K562 (cell line): ENCODE results near the gene SEMA3A. TPM values are rescaled to one million over a fixed set of nuclear protein-coding genes. Genes with fewer than 3 reads are reported as not detected.

Experiments used
- ATAC-seq: fragments of 200-7000 bp; cut with Tn5 transposase; 3 replicates; pipeline ENCODE4 v1.9.1; 2020; ENCODE audit warnings: moderate library complexity
- BruUV-seq: library from RNA; stranded (reverse); fragments of 400-500 nt; replicated peaks from 2 replicates; lab custom pipeline; 2021; lab: Mats Ljungman, UMichigan
- CTCF ChIA-PET: fragments of 300-600 bp; formaldehyde crosslinking; extraction: SDS; loops from one replicate; lab custom pipeline; 2021; ENCODE audit warnings: low intra/inter-chr PET ratio; lab: Yijun Ruan, JAX
- POLR2A ChIA-PET: fragments of 300-600, 350-650 bp; sonication (Branson Sonifier 250); formaldehyde crosslinking; extraction: SDS; loops from one replicate; lab custom pipeline; 2021; ENCODE audit warnings: antibody characterized with exemption, inconsistent platforms; lab: Yijun Ruan, JAX
- DNase-seq, 4 experiments: peaks; one replicate each; pipeline versions ENCODE4 v3.0.0 to v3.0.0-alpha.2; 2011 to 2018; ENCODE audit warnings: low spot score in 3 of 4, mixed read lengths in 3 of 4; ENCODE audit errors: extremely low read depth in 1 of 4
- FAIRE-seq: peaks from 2 replicates; lab custom pipeline; 2011; peaks lifted over from hg19 to GRCh38; lab: Jason Lieb, UNC
- H2AFZ ChIP-seq: 2 replicates; pipeline ENCODE4 v1.6.0; 2011; ENCODE audit warnings: low read depth, low read length, control low read depth, inconsistent platforms
- H3K27ac ChIP-seq: fragments of 200-600 bp; 3 replicates; pipeline ENCODE4 v1.8.0; 2011; ENCODE audit warnings: low read depth, mild to moderate bottlenecking, control low read depth, inconsistent platforms, low read length, moderate library complexity, mixed read lengths; ENCODE audit errors: extremely low read depth
- H3K27me3 ChIP-seq, 2 experiments: fragments of 300-600 bp in 1 of 2; 2 replicates in 1 of 2; 3 replicates in 1 of 2; pipeline versions ENCODE4 v1.6.0 to v1.8.0; 2011; ENCODE audit warnings: inconsistent platforms in 2 of 2, low read length in 2 of 2, mild to moderate bottlenecking in 1 of 2, mixed read lengths in 1 of 2, moderate library complexity in 1 of 2; ENCODE audit not compliant: control insufficient read depth in 2 of 2, insufficient read depth in 2 of 2
- H3K36me3 ChIP-seq: fragments of 300-600 bp; 3 replicates; pipeline ENCODE4 v1.8.0; 2011; ENCODE audit warnings: mild to moderate bottlenecking, low read length, inconsistent platforms; ENCODE audit not compliant: control insufficient read depth, insufficient read depth
- H3K4me1 ChIP-seq, 2 experiments: fragments of 200-600 bp in 1 of 2; replicated peaks in 1 of 2; 2 replicates in 1 of 2; 3 replicates in 1 of 2; pipeline versions ENCODE4 v1.5.1 to v1.8.0; 2011; ENCODE audit warnings: inconsistent platforms in 2 of 2, low read length in 2 of 2, mild to moderate bottlenecking in 1 of 2, mixed read lengths in 1 of 2, moderate library complexity in 1 of 2; ENCODE audit not compliant: control insufficient read depth in 2 of 2, insufficient read depth in 2 of 2
- H3K4me2 ChIP-seq: 2 replicates; pipeline ENCODE4 v1.6.1; 2011; ENCODE audit warnings: low read length, control low read depth, inconsistent platforms, mixed read lengths; ENCODE audit not compliant: insufficient read depth
- H3K4me3 ChIP-seq: fragments of 200-600 bp; sonication (generic), shearing (Covaris generic); 2 replicates; pipeline ENCODE4 v1.5.1; 2016; ENCODE audit warnings: control low read depth, inconsistent platforms
- H3K79me2 ChIP-seq: fragments of 200-600 bp; 3 replicates; pipeline ENCODE4 v1.8.0; 2011; ENCODE audit warnings: low read length, inconsistent platforms; ENCODE audit not compliant: control insufficient read depth, insufficient read depth
- H3K9ac ChIP-seq, 2 experiments: 2 replicates each; pipeline versions ENCODE4 v1.6.0 to v1.6.1; 2011; ENCODE audit warnings: low read depth in 2 of 2, low read length in 2 of 2, control low read depth in 1 of 2, inconsistent platforms in 1 of 2, mild to moderate bottlenecking in 1 of 2, mixed read lengths in 1 of 2; ENCODE audit not compliant: insufficient read depth in 1 of 2
- H3K9me1 ChIP-seq: one replicate; pipeline ENCODE4 v1.6.0; 2011; ENCODE audit warnings: inconsistent platforms, mild to moderate bottlenecking, low read length, moderate library complexity; ENCODE audit not compliant: control insufficient read depth, insufficient read depth
- H3K9me3 ChIP-seq: replicated peaks from 2 replicates; pipeline ENCODE4 v1.5.1; 2011; ENCODE audit warnings: low read depth, low read length, inconsistent platforms; ENCODE audit not compliant: control insufficient read depth, insufficient read depth
- H4K20me1 ChIP-seq: replicated peaks from 2 replicates; pipeline ENCODE4 v1.6.1; 2011; ENCODE audit warnings: low read length, inconsistent platforms, mixed read lengths; ENCODE audit not compliant: control insufficient read depth, insufficient read depth
- ATF1 ChIP-seq, 2 experiments: fragments of 450-650 bp in 1 of 2; IDR thresholded peaks; 2 replicates each; pipeline ENCODE4 v1.6.1; 2016; ENCODE audit warnings: missing compliant biosample characterization in 1 of 2, missing genetic modification characterization in 1 of 2
- ETV1 ChIP-seq: fragments of 450-650 bp; conservative IDR thresholded peaks from 2 replicates; pipeline ENCODE4 v1.6.1; 2016; ENCODE audit warnings: missing genetic modification characterization, control low read depth, low read depth, missing compliant biosample characterization
- KHSRP ChIP-seq: fragments of 450-650 bp; IDR thresholded peaks from 2 replicates; pipeline ENCODE4 v1.6.1; 2017
- KLF13 ChIP-seq: fragments of 450-650 bp; IDR thresholded peaks from 2 replicates; pipeline ENCODE4 v1.6.1; 2016; ENCODE audit warnings: missing genetic modification characterization, low read depth, mild to moderate bottlenecking, missing compliant biosample characterization, moderate library complexity, borderline replicate concordance
- POLR3G ChIP-seq: IDR thresholded peaks from 2 replicates; pipeline ENCODE4 v1.6.1; 2011; ENCODE audit not compliant: insufficient read length, insufficient replicate concordance; ENCODE audit errors: extremely low read depth
- SNIP1 ChIP-seq: fragments of 450-650 bp; IDR thresholded peaks from 2 replicates; pipeline ENCODE4 v1.7.1; 2017; ENCODE audit warnings: low read depth, mild to moderate bottlenecking
- TCF7 ChIP-seq: sonication (generic); IDR thresholded peaks from 2 replicates; pipeline ENCODE4 v1.6.1; 2016; ENCODE audit warnings: antibody characterized with exemption, borderline replicate concordance
- ZBTB12 ChIP-seq: fragments of 250-450 bp; sonication (Bioruptor Pico); IDR thresholded peaks from 2 replicates; pipeline ENCODE4 v1.4.0; 2020
- ZNF76 ChIP-seq: fragments of 250-450 bp; sonication (Bioruptor Pico); IDR thresholded peaks from 2 replicates; pipeline ENCODE4 v1.4.0; 2020; ENCODE audit warnings: mild to moderate bottlenecking, moderate library complexity, borderline replicate concordance
- WGBS: fragments of 100-300 bp; shearing (Covaris generic); methylation state at CpG from one replicate; pipeline ENCODE4 v1.1.6; 2016; ENCODE audit warnings: low coverage, mixed read lengths; ENCODE audit not compliant: insufficient coverage; ENCODE audit errors: missing lambda C conversion rate; 5-methylcytosine and 5-hydroxymethylcytosine counted together
- in situ Hi-C: fragments of 300-500 bp; cut with MboI; formaldehyde crosslinking; loops from 4 replicates; pipeline ENCODE4 v1.15.0; 2018; ENCODE audit warnings: inconsistent platforms, mixed read lengths
- intact Hi-C: fragments of 100-400 bp; cut with micrococcal nuclease; formaldehyde crosslinking; loops from 2 replicates; pipeline ENCODE4 v1.14.2; 2022
- polyA plus RNA-seq, 8 experiments: library from polyadenylated mRNA; depleted of rRNA in 4 of 8; stranded (reverse) in 5 of 8; unstranded in 3 of 8; fragments of >200 nt; fragmentation: Nextera tagmentation in 2 of 8; fragmentation: Illumina TruSeq in 1 of 8; extraction: Ambion mirVana in 2 of 8; extraction: Trizol in 1 of 8; gene quantifications; 2 replicates each; pipeline versions ENCODE4 v1.2.1 to v1.2.3, GENCODE V29; 2011 to 2014; ENCODE audit warnings: inconsistent platforms in 1 of 8, missing spikeins in 1 of 8
- total RNA-seq, 7 experiments: library from RNA; depleted of rRNA in 6 of 7; stranded (reverse); fragments of >200 nt in 6 of 7; fragmentation: Illumina TruSeq in 2 of 7; extraction: Trizol in 2 of 7; gene quantifications; 2 replicates each; pipeline versions ENCODE4 v1.2.1 to v1.2.3, GENCODE V29; 2011 to 2021; ENCODE audit warnings: low replicate concordance in 1 of 7
- TF ChIP-seq, protein P1 (sequence below): fragments of 250-450 bp; sonication (Bioruptor Pico); IDR thresholded peaks from 2 replicates; pipeline ENCODE4 v1.5.0; 2021
- TF ChIP-seq, protein P2 (sequence below): sonication (generic); formaldehyde crosslinking; IDR thresholded peaks from 2 replicates; pipeline ENCODE4 v1.4.0; 2020; ENCODE audit warnings: mild to moderate bottlenecking, missing genetic modification reagents
- TF ChIP-seq, protein P3 (sequence below): sonication (generic); formaldehyde crosslinking; IDR thresholded peaks from 2 replicates; pipeline ENCODE4 v1.8.1; 2023; ENCODE audit warnings: mild to moderate bottlenecking, missing genetic modification reagents

SEMA3A gene
- total and polyA plus RNA-seq, 9 of the 15 experiments (the other 6 are each of a cell fraction or from before 2014, with no cell fraction given), result 0.36 to 3.0 (median 1.1) TPM

DNA sequence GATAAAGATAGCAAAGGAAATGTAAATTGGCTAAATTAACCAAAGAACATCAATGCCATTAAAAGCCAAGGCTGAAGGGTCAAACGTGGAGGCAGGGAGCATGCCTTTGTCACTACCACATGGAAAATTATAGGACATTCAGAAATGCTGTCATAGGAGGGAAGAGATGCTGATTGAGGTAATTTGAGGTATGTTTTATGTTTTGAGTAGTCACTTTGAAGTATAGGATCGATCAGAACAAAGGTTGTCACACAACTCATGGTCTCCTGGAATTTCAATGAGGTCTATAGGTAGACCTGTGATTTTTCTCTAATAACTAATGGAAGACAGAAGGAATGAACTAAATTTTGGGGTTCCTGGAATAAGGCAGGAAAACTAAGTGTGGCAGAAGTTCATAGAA lies 149.8 kb downstream of the SEMA3A start:
- no TSS peak for BruUV-seq
- FAIRE-seq, result no peak
- no peak for TF ChIP-seq ZBTB12
- TF ChIP-seq ATF1 (CRISPR knock-in tag; IDR thresholded peaks at IDR 0.05), result no peak
- TF ChIP-seq ATF1 (tag; IDR thresholded peaks at IDR 0.05), result no peak
- TF ChIP-seq, protein P1, sequence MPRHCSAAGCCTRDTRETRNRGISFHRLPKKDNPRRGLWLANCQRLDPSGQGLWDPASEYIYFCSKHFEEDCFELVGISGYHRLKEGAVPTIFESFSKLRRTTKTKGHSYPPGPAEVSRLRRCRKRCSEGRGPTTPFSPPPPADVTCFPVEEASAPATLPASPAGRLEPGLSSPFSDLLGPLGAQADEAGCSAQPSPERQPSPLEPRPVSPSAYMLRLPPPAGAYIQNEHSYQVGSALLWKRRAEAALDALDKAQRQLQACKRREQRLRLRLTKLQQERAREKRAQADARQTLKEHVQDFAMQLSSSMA (CRISPR knock-in tag), result no peak
- TF ChIP-seq, protein P2, sequence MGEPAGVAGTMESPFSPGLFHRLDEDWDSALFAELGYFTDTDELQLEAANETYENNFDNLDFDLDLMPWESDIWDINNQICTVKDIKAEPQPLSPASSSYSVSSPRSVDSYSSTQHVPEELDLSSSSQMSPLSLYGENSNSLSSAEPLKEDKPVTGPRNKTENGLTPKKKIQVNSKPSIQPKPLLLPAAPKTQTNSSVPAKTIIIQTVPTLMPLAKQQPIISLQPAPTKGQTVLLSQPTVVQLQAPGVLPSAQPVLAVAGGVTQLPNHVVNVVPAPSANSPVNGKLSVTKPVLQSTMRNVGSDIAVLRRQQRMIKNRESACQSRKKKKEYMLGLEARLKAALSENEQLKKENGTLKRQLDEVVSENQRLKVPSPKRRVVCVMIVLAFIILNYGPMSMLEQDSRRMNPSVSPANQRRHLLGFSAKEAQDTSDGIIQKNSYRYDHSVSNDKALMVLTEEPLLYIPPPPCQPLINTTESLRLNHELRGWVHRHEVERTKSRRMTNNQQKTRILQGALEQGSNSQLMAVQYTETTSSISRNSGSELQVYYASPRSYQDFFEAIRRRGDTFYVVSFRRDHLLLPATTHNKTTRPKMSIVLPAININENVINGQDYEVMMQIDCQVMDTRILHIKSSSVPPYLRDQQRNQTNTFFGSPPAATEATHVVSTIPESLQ (CRISPR knock-in tag), result no peak
- no peak for TF ChIP-seq ETV1
- TF ChIP-seq ZNF76 (CRISPR knock-in tag), result no peak
- TF ChIP-seq KHSRP, result no peak
- TF ChIP-seq TCF7, result no peak
- TF ChIP-seq, protein P3, sequence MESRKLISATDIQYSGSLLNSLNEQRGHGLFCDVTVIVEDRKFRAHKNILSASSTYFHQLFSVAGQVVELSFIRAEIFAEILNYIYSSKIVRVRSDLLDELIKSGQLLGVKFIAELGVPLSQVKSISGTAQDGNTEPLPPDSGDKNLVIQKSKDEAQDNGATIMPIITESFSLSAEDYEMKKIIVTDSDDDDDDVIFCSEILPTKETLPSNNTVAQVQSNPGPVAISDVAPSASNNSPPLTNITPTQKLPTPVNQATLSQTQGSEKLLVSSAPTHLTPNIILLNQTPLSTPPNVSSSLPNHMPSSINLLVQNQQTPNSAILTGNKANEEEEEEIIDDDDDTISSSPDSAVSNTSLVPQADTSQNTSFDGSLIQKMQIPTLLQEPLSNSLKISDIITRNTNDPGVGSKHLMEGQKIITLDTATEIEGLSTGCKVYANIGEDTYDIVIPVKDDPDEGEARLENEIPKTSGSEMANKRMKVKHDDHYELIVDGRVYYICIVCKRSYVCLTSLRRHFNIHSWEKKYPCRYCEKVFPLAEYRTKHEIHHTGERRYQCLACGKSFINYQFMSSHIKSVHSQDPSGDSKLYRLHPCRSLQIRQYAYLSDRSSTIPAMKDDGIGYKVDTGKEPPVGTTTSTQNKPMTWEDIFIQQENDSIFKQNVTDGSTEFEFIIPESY (CRISPR knock-in tag), result no peak
- TF ChIP-seq POLR3G, result no peak
- no peak for TF ChIP-seq SNIP1
- TF ChIP-seq KLF13, result no peak

More for the DNA sequence above, 149.8 kb downstream of the SEMA3A start:
- Histone ChIP-seq H3K9ac (no peak overlapping the region), H3K27ac (no peak overlapping the region), H3K4me2 (no peak overlapping the region), H4K20me1 (no peaks in the 10 kb centered on the region), H3K4me3 (no peak overlapping the region), H3K9me3 (no peaks in the 10 kb centered on the region), H2AFZ (no peak overlapping the region), H3K4me1 (no peaks in the 10 kb centered on the region), H3K9me1 (no peaks in the 10 kb centered on the region), H3K27me3 (no peaks in the 10 kb centered on the region), H3K79me2 (no peaks in the 10 kb centered on the region), H3K36me3 (no peaks in the 10 kb centered on the region)
- DNase-seq (no peak), ATAC-seq (no peak)
- CTCF ChIA-PET, result no interaction called here
- in situ Hi-C loops, result no loop called here
- intact Hi-C loops, result no loop called here
- POLR2A ChIA-PET, result no interaction called here
- WGBS, result 0% methylated on average over 2 of the region's 2 CpGs
